ENCODE results near the gene FLT4. TPM values are rescaled to one million over a fixed set of nuclear protein-coding genes. Genes with fewer than 3 reads are reported as not detected.
"Not testable (repeated sequence)": the region's sequence is repeated elsewhere in the genome, so short reads cannot be mapped to it uniquely, and the experiment has no call there.

The FLT4 gene
- total and polyA plus RNA-seq, 3 experiments from 2014 or later: 6.0 to 12.7 (median 8.2) TPM

GRCh38 chr5:180668835-180669596, 19.6 kb upstream of the FLT4 start:
- CTCF ChIA-PET: no interaction called here
- peaks cover 2 to 10% of the 10 kb centered on the region in 2 donors for H3K27me3 Mint-ChIP-seq
- H3K27ac Mint-ChIP-seq: peak overlapping the region in 1 of 8 donors; percentile 83
- POLR2A ChIA-PET: no interaction called here
- Histone ChIP-seq H3K36me3 (ENCODE audit: insufficient read depth, low read length) (no peaks in the 10 kb centered on the region), H3K27me3 (ENCODE audit: insufficient read depth, low read length, poor library complexity, severe bottlenecking) (peaks cover 3% of the 10 kb centered on the region), H3K4me1 (ENCODE audit: insufficient read depth, low read length) (no peaks in the 10 kb centered on the region), H3K4me3 (ENCODE audit: low read length) (no peak overlapping the region), H3K9me3 (ENCODE audit: low read length) (no peaks in the 10 kb centered on the region), H3K27ac (ENCODE audit: low read depth, low read length) (no peak overlapping the region)
- peaks cover 9 to 14% (median 14%) of the 10 kb centered on the region in 3 donors for H3K4me1 Mint-ChIP-seq
- peaks cover 0 to 2% (median 0%) of the 10 kb centered on the region in 3 donors for H3K36me3 Mint-ChIP-seq
- H3K9me3 Mint-ChIP-seq: no peaks in the 10 kb centered on the region
- no peak for DNase-seq
- H3K4me3 Mint-ChIP-seq: no peak overlapping the region

- ChIA-PET CTCF (no interaction called here), POLR2A (no interaction called here)
- Histone ChIP-seq H3K27me3 (ENCODE audit: insufficient read depth, low read length, poor library complexity, severe bottlenecking) (no peaks in the 10 kb centered on the region), H3K27ac (ENCODE audit: low read depth, low read length) (no peak overlapping the region), H3K9me3 (ENCODE audit: low read length) (no peaks in the 10 kb centered on the region), H3K36me3 (ENCODE audit: insufficient read depth, low read length) (no peaks in the 10 kb centered on the region), H3K4me1 (ENCODE audit: insufficient read depth, low read length) (no peaks in the 10 kb centered on the region), H3K4me3 (ENCODE audit: low read length) (no peak overlapping the region)
- Mint-ChIP-seq H3K9me3 (no peaks in the 10 kb centered on the region), H3K27ac (no peak overlapping the region), H3K36me3 (peaks cover 0 to 2% (median 0%) of the 10 kb centered on the region in 3 donors), H3K4me1 (peaks cover 9 to 14% (median 14%) of the 10 kb centered on the region in 3 donors), H3K27me3 (peaks cover 0 to 16% of the 10 kb centered on the region in 2 donors), H3K4me3 (no peak overlapping the region)
- DNase-seq: no peak
Observed at GRCh38 chr5:180666812-180667211, 17.4 kb upstream of the FLT4 start.

- CTCF ChIA-PET: no interaction called here
- Histone ChIP-seq H3K4me3 (ENCODE audit: low read length) (no peak overlapping the region), H3K4me1 (ENCODE audit: insufficient read depth, low read length) (no peaks in the 10 kb centered on the region), H3K27me3 (ENCODE audit: insufficient read depth, low read length, poor library complexity, severe bottlenecking) (no peaks in the 10 kb centered on the region), H3K36me3 (ENCODE audit: insufficient read depth, low read length) (no peaks in the 10 kb centered on the region), H3K9me3 (ENCODE audit: low read length) (no peaks in the 10 kb centered on the region), H3K27ac (ENCODE audit: low read depth, low read length) (no peak overlapping the region)
- DNase-seq: peak in 1 of 5 donors; percentile 30
- no peaks in the 10 kb centered on the region for H3K9me3 Mint-ChIP-seq
- no peak overlapping the region for H3K27ac Mint-ChIP-seq
- H3K4me3 Mint-ChIP-seq: no peak overlapping the region
- H3K36me3 Mint-ChIP-seq: peaks cover 0 to 2% (median 0%) of the 10 kb centered on the region in 3 donors
- peaks cover 0 to 24% of the 10 kb centered on the region in 2 donors for H3K27me3 Mint-ChIP-seq
- peaks cover 9 to 14% (median 13%) of the 10 kb centered on the region in 3 donors for H3K4me1 Mint-ChIP-seq
- POLR2A ChIA-PET: no interaction called here
Observed at GRCh38 chr5:180665682-180666404, 16.4 kb upstream of the FLT4 start.

DNA sequence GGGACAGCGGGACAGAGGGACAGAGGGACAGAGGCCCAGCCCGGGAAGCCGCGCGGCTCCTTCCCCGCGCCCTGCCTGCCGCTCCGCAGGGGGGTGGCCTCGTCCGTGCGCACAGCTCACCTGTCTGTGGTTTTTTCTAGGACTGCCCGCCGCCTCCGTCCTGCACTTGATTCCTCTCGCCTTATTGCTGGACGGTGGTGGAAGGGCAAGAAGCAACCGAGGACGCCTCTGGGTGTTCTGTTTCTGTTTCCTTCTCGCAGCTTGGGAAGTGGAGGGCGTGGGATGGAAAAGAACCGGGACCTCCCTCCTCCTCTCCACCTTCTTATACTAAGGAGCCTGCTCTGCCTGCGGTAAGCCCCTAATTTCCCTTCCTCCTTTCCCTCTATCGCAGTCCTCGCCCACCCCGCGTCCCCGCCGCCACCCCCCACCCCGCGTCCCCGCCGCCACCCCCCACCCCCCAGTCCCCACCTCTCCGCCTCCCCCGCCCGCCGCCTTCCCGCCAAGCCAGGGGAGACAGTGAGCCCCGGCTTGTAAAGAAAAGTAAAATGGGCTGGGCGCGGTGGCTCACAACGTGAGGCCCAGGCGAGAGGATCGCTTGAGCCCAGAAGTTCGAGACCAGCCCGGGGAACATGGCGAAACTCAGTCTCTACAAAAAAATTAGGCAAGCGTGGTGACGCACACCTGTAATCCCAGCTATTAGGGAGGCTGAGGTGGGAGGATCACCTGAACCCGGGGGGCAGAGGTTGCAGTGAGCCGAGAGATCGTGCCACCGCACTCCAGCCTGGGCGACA, 9.6 kb upstream of the FLT4 start:
- POLR2A ChIA-PET: no interaction called here
- no peaks in the 10 kb centered on the region for H3K4me1 ChIP-seq (ENCODE audit: insufficient read depth, low read length)
- no peaks in the 10 kb centered on the region for H3K9me3 ChIP-seq (ENCODE audit: low read length)
- H3K27ac ChIP-seq (ENCODE audit: low read depth, low read length): no peak overlapping the region
- Mint-ChIP-seq H3K27ac (no peak overlapping the region), H3K4me3 (peak overlapping the region in 1 of 7 donors; percentile 19), H3K27me3 (peaks cover 22 to 50% of the 10 kb centered on the region in 2 donors), H3K36me3 (no peaks in the 10 kb centered on the region), H3K4me1 (peaks cover 0 to 6% (median 2%) of the 10 kb centered on the region in 3 donors), H3K9me3 (no peaks in the 10 kb centered on the region)
- DNase-seq: peak in 1 of 5 donors; percentile 32
- H3K4me3 ChIP-seq (ENCODE audit: low read length): no peak overlapping the region
- CTCF ChIA-PET: no interaction called here
- no peaks in the 10 kb centered on the region for H3K36me3 ChIP-seq (ENCODE audit: insufficient read depth, low read length)
- no peaks in the 10 kb centered on the region for H3K27me3 ChIP-seq (ENCODE audit: insufficient read depth, low read length, poor library complexity, severe bottlenecking)

GRCh38 chr5:180655243-180655642, 5.8 kb upstream of the FLT4 start:
- H3K9me3 ChIP-seq (ENCODE audit: low read length); CTCF ChIA-PET; H3K27me3 ChIP-seq (ENCODE audit: insufficient read depth, low read length, poor library complexity, severe bottlenecking); H3K36me3 ChIP-seq (ENCODE audit: insufficient read depth, low read length); H3K36me3 Mint-ChIP-seq; H3K27ac Mint-ChIP-seq; DNase-seq; H3K9me3 Mint-ChIP-seq; H3K4me3 ChIP-seq (ENCODE audit: low read length); POLR2A ChIA-PET; H3K27ac ChIP-seq (ENCODE audit: low read depth, low read length); H3K4me1 ChIP-seq (ENCODE audit: insufficient read depth, low read length): not testable (repeated sequence)
- H3K4me1 Mint-ChIP-seq: peaks cover 8 to 15% (median 11%) of the 10 kb centered on the region in 3 donors
- peak overlapping the region in 1 of 7 donors; percentile 43 for H3K4me3 Mint-ChIP-seq
- H3K27me3 Mint-ChIP-seq: peaks cover 35 to 48% of the 10 kb centered on the region in 2 donors

- Mint-ChIP-seq H3K4me3 (peak overlapping the region in 3 of 7 donors; percentile 10 to 64 (median 24)), H3K4me1 (peaks cover 14 to 24% (median 18%) of the 10 kb centered on the region in 3 donors), H3K27me3 (peaks cover 32 to 50% of the 10 kb centered on the region in 2 donors), H3K36me3 (peaks cover 0 to 3% (median 0%) of the 10 kb centered on the region in 3 donors), H3K9me3 (no peaks in the 10 kb centered on the region), H3K27ac (no peak overlapping the region)
- peak in 1 of 5 donors; percentile 3 for DNase-seq
- no peaks in the 10 kb centered on the region for H3K9me3 ChIP-seq (ENCODE audit: low read length)
- H3K4me3 ChIP-seq (ENCODE audit: low read length): no peak overlapping the region
- ChIA-PET CTCF (no interaction called here), POLR2A (no interaction called here)
- H3K36me3 ChIP-seq (ENCODE audit: insufficient read depth, low read length): no peaks in the 10 kb centered on the region
- H3K27ac ChIP-seq (ENCODE audit: low read depth, low read length): no peak overlapping the region
- peaks cover 6% of the 10 kb centered on the region for H3K27me3 ChIP-seq (ENCODE audit: insufficient read depth, low read length, poor library complexity, severe bottlenecking)
- no peaks in the 10 kb centered on the region for H3K4me1 ChIP-seq (ENCODE audit: insufficient read depth, low read length)
Observed at GRCh38 chr5:180652771-180653170, 3.4 kb upstream of the FLT4 start.

GRCh38 chr5:180652346-180652745, 2.9 kb upstream of the FLT4 start:
- Mint-ChIP-seq H3K4me1 (peaks cover 14 to 28% (median 19%) of the 10 kb centered on the region in 3 donors), H3K27me3 (peaks cover 32 to 53% of the 10 kb centered on the region in 2 donors), H3K27ac (no peak overlapping the region), H3K4me3 (peak overlapping the region in 3 of 7 donors; percentile 10 to 64 (median 24)), H3K9me3 (no peaks in the 10 kb centered on the region), H3K36me3 (peaks cover 0 to 3% (median 0%) of the 10 kb centered on the region in 3 donors)
- DNase-seq: peak in 1 of 5 donors; percentile 5
- Histone ChIP-seq H3K36me3 (ENCODE audit: insufficient read depth, low read length) (no peaks in the 10 kb centered on the region), H3K4me3 (ENCODE audit: low read length) (no peak overlapping the region), H3K4me1 (ENCODE audit: insufficient read depth, low read length) (no peaks in the 10 kb centered on the region), H3K27ac (ENCODE audit: low read depth, low read length) (no peak overlapping the region), H3K27me3 (ENCODE audit: insufficient read depth, low read length, poor library complexity, severe bottlenecking) (peaks cover 6% of the 10 kb centered on the region), H3K9me3 (ENCODE audit: low read length) (no peaks in the 10 kb centered on the region)
- POLR2A ChIA-PET: no interaction called here
- CTCF ChIA-PET: no interaction called here
